Adipocyte (in vitro differentiated cells): ENCODE measurements around the gene ARVCF.

Experiments used
- DNase-seq: peaks from one replicate; pipeline ENCODE4 v3.0.0-alpha.2; 2015; ENCODE audit warnings: low read depth
- H3K27me3 ChIP-seq: replicated peaks from 2 replicates; pipeline ENCODE4 v1.7.0; 2013; ENCODE audit warnings: mild to moderate bottlenecking, low read length, moderate library complexity; ENCODE audit not compliant: control insufficient read depth, insufficient read depth
- H3K36me3 ChIP-seq: 2 replicates; pipeline ENCODE4 v1.7.0; 2013; ENCODE audit warnings: low read length, mild to moderate bottlenecking, moderate library complexity; ENCODE audit not compliant: control insufficient read depth, insufficient read depth, severe bottlenecking
- H3K4me1 ChIP-seq: 2 replicates; pipeline ENCODE4 v1.7.0; 2013; ENCODE audit warnings: mild to moderate bottlenecking, low read length, moderate library complexity; ENCODE audit not compliant: control insufficient read depth, insufficient read depth
- H3K4me3 ChIP-seq: 2 replicates; pipeline ENCODE4 v1.7.0; 2013; ENCODE audit warnings: mild to moderate bottlenecking, low read length, moderate library complexity
- H3K9ac ChIP-seq: 2 replicates; pipeline ENCODE4 v1.7.0; 2013; ENCODE audit warnings: mild to moderate bottlenecking, low read length, moderate library complexity
- H3K9me3 ChIP-seq: 2 replicates; pipeline ENCODE4 v1.7.0; 2013; ENCODE audit warnings: mild to moderate bottlenecking, low read length, moderate library complexity; ENCODE audit not compliant: control insufficient read depth

Gene ARVCF

GRCh38 chr22:19984201-19984753, 32.3 kb downstream of the ARVCF start:
- H3K4me1 ChIP-seq, result no peaks in the 10 kb centered on the region
- H3K27me3 ChIP-seq, result no peaks in the 10 kb centered on the region
- H3K36me3 ChIP-seq, result no peaks in the 10 kb centered on the region
- no peaks in the 10 kb centered on the region for H3K9me3 ChIP-seq
- peak; percentile 51 for DNase-seq
- H3K9ac ChIP-seq, result no peak overlapping the region
- H3K4me3 ChIP-seq, result no peak overlapping the region

GRCh38 chr22:19983741-19984140, 32.9 kb downstream of the ARVCF start:
- Histone ChIP-seq H3K27me3 (no peaks in the 10 kb centered on the region), H3K36me3 (no peaks in the 10 kb centered on the region), H3K4me1 (no peaks in the 10 kb centered on the region), H3K9me3 (no peaks in the 10 kb centered on the region), H3K4me3 (no peak overlapping the region), H3K9ac (no peak overlapping the region)
- DNase-seq, result no peak

GRCh38 chr22:19982991-19983578, 33.5 kb downstream of the ARVCF start:
- no peak overlapping the region for H3K4me3 ChIP-seq
- no peaks in the 10 kb centered on the region for H3K9me3 ChIP-seq
- H3K9ac ChIP-seq, result no peak overlapping the region
- no peaks in the 10 kb centered on the region for H3K4me1 ChIP-seq
- no peaks in the 10 kb centered on the region for H3K27me3 ChIP-seq
- DNase-seq, result no peak
- H3K36me3 ChIP-seq, result no peaks in the 10 kb centered on the region

- Histone ChIP-seq H3K9me3 (no peaks in the 10 kb centered on the region), H3K27me3 (no peaks in the 10 kb centered on the region), H3K4me1 (no peaks in the 10 kb centered on the region), H3K9ac (no peak overlapping the region), H3K4me3 (no peak overlapping the region), H3K36me3 (no peaks in the 10 kb centered on the region)
- no peak for DNase-seq
These were observed 34.4 kb downstream of the ARVCF start for GRCh38 chr22:19981961-19982920.

GRCh38 chr22:19981171-19981960, 35.3 kb downstream of the ARVCF start:
- H3K27me3 ChIP-seq, result no peaks in the 10 kb centered on the region
- DNase-seq, result no peak
- H3K9me3 ChIP-seq, result no peaks in the 10 kb centered on the region
- no peaks in the 10 kb centered on the region for H3K36me3 ChIP-seq
- no peaks in the 10 kb centered on the region for H3K4me1 ChIP-seq
- no peak overlapping the region for H3K4me3 ChIP-seq
- H3K9ac ChIP-seq, result no peak overlapping the region

GRCh38 chr22:19980766-19981165, 35.9 kb downstream of the ARVCF start:
- H3K4me3 ChIP-seq, result no peak overlapping the region
- no peaks in the 10 kb centered on the region for H3K9me3 ChIP-seq
- no peaks in the 10 kb centered on the region for H3K27me3 ChIP-seq
- H3K36me3 ChIP-seq, result no peaks in the 10 kb centered on the region
- DNase-seq, result no peak
- H3K4me1 ChIP-seq, result no peaks in the 10 kb centered on the region
- H3K9ac ChIP-seq, result no peak overlapping the region

- H3K36me3 ChIP-seq, result no peaks in the 10 kb centered on the region
- no peak for DNase-seq
- no peak overlapping the region for H3K9ac ChIP-seq
- no peak overlapping the region for H3K4me3 ChIP-seq
- H3K4me1 ChIP-seq, result no peaks in the 10 kb centered on the region
- no peaks in the 10 kb centered on the region for H3K27me3 ChIP-seq
- H3K9me3 ChIP-seq, result no peaks in the 10 kb centered on the region
These were observed 36.7 kb downstream of the ARVCF start for GRCh38 chr22:19979712-19980493.

GRCh38 chr22:19978748-19979147, 37.9 kb downstream of the ARVCF start:
- Histone ChIP-seq H3K36me3 (no peaks in the 10 kb centered on the region), H3K4me3 (no peak overlapping the region)

GRCh38 chr22:19977296-19978243, 39.1 kb downstream of the ARVCF start:
- no peaks in the 10 kb centered on the region for H3K4me1 ChIP-seq
- no peaks in the 10 kb centered on the region for H3K36me3 ChIP-seq
- H3K27me3 ChIP-seq, result no peaks in the 10 kb centered on the region
- H3K4me3 ChIP-seq, result no peak overlapping the region
- H3K9me3 ChIP-seq, result no peaks in the 10 kb centered on the region
- H3K9ac ChIP-seq, result no peak overlapping the region
- no peak for DNase-seq

More at GRCh38 chr22:19978748-19979147, 37.9 kb downstream of the ARVCF start:
- DNase-seq, result no peak
- H3K9ac ChIP-seq, result no peak overlapping the region
- H3K27me3 ChIP-seq, result no peaks in the 10 kb centered on the region
- H3K9me3 ChIP-seq, result no peaks in the 10 kb centered on the region
- no peaks in the 10 kb centered on the region for H3K4me1 ChIP-seq

GRCh38 chr22:19976671-19977070, 40.0 kb downstream of the ARVCF start:
- no peaks in the 10 kb centered on the region for H3K4me1 ChIP-seq
- no peaks in the 10 kb centered on the region for H3K36me3 ChIP-seq
- no peak overlapping the region for H3K4me3 ChIP-seq
- no peaks in the 10 kb centered on the region for H3K9me3 ChIP-seq
- H3K27me3 ChIP-seq, result no peaks in the 10 kb centered on the region
- no peak for DNase-seq
- no peak overlapping the region for H3K9ac ChIP-seq
